ENCODE results near the gene TATDN2.

DNA sequence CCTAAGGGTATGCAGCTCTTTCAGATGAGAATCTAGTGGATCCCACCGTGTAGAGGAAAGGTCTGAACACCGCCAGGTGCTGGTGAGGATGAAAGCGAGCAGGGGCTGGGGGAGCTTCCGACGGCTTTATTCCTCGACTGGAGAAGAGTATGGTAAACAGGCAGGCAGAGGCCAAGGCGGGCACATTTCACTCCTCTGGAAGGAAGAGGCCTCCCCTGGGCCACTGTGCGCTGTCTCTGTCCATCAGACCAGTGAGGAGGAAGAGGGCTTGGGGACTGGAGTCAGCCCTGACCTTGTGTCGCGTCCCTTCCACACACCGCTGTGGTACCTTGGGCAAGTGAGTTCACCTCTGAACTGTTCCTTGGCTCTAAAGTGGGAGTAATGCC, 40.3 kb downstream of the TATDN2 start:
- TF ChIP-seq POLR2A (IDR thresholded peaks at IDR 0.05; ENCODE audit: low read depth, low read length), result no peak
- TF ChIP-seq POLR2AphosphoS5 (IDR thresholded peaks at IDR 0.05; ENCODE audit: insufficient read depth, low read depth, low read length), result no peak
- TF ChIP-seq, protein P1, sequence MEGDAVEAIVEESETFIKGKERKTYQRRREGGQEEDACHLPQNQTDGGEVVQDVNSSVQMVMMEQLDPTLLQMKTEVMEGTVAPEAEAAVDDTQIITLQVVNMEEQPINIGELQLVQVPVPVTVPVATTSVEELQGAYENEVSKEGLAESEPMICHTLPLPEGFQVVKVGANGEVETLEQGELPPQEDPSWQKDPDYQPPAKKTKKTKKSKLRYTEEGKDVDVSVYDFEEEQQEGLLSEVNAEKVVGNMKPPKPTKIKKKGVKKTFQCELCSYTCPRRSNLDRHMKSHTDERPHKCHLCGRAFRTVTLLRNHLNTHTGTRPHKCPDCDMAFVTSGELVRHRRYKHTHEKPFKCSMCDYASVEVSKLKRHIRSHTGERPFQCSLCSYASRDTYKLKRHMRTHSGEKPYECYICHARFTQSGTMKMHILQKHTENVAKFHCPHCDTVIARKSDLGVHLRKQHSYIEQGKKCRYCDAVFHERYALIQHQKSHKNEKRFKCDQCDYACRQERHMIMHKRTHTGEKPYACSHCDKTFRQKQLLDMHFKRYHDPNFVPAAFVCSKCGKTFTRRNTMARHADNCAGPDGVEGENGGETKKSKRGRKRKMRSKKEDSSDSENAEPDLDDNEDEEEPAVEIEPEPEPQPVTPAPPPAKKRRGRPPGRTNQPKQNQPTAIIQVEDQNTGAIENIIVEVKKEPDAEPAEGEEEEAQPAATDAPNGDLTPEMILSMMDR (IDR thresholded peaks at IDR 0.05; ENCODE audit: extremely low read depth in 1 of 2, insufficient read depth in 1 of 2, low read depth in 1 of 2, low read length in 2 of 2), result no peak
- TF ChIP-seq GATA2 (IDR thresholded peaks at IDR 0.05; ENCODE audit: insufficient read depth, insufficient read length, low read depth, low read length), result no peak
- TF ChIP-seq, protein P2, sequence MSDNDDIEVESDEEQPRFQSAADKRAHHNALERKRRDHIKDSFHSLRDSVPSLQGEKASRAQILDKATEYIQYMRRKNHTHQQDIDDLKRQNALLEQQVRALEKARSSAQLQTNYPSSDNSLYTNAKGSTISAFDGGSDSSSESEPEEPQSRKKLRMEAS (IDR thresholded peaks at IDR 0.05; ENCODE audit: insufficient read depth, insufficient read length), result no peak
